GM19351 (cell line): ENCODE measurements around the gene LAMA2.
A peak's percentile ranks its signal among the peaks of the same experiment; 100 is the strongest.

ENCODE experiments used
- ATAC-seq: cut with Tn5 transposase; IDR thresholded peaks from one replicate; pipeline ENCODE4 v1.9.1; 2021; ENCODE audit warnings: mild to moderate bottlenecking, moderate library complexity; ENCODE audit not compliant: unreplicated experiment

The LAMA2 gene

DNA sequence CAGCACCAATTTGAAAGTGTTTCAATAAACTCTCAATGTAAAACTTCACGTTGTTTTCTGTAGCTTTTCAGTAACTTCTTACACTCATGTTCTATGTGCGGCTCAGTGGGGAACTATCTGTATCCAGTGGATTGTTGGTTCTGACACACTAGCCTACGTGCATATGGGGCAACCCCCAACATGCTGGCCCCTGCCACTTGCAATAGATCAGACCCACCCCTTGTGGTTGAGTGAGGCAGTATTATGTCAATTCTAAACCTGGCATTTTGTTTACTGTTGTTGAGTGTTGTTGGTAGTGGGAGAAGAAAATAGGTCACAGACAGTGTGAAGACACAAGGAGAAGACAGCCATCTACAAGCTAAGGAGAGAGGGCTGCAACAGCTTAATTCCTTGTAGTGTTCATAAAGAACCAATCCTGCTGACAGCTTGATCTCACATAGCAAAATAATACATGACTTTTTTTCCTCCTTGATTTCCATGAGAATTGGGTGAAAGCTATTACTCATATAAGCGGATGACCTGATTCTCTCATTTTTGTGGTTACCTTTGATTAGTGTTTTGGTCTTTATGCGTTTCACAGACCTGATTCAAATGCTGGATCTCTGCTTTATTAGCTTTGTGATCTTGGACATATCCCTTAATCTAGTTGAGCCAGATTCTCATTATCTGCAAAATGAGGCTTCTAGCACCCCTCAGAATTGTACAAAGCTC is 320.4 kb downstream of the LAMA2 start:
- no peak for ATAC-seq

DNA sequence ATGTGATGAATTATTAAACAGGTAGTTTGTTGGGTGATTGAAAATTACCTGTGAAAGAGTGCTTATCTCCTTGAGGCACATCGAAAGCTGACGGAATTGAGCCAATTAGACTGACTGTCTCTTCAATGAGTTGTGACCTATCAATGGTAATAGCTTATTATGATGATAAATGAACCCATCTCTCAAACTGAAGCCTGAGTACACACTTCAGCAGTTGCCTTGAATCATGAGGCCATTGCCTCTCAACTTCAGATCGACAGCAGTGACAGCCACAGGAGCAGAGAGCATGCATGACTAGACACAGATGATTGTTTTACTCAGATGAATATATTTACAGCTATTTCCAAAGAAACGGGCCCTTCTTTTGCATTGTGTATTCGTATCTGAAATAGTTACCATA is 323.9 kb downstream of the LAMA2 start:
- no peak for ATAC-seq

DNA sequence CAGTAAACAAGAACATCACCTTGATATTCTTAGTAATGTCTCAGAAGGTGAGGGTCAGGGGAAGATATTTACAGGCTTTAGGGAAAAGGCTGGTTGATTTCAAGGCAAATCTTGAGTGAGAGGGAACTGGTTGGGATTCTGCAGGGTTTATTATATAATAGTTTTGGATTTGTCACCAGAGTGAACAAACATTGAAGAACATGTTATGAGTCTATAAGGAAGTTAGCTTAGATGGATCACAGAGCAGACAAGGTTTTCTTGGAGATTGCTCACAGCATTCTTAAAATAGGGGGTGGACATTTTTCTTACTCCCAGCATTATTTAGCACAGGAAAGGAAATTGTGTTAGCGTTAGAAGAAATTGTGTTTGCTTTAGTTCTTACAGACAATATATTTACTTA is 324.9 kb downstream of the LAMA2 start:
- ATAC-seq = no peak

- no peak for ATAC-seq
Observed at GRCh38 chr6:129208415-129209034, 325.6 kb downstream of the LAMA2 start.

GRCh38 chr6:129209355-129209754 is 326.4 kb downstream of the LAMA2 start:
- no peak for ATAC-seq

DNA sequence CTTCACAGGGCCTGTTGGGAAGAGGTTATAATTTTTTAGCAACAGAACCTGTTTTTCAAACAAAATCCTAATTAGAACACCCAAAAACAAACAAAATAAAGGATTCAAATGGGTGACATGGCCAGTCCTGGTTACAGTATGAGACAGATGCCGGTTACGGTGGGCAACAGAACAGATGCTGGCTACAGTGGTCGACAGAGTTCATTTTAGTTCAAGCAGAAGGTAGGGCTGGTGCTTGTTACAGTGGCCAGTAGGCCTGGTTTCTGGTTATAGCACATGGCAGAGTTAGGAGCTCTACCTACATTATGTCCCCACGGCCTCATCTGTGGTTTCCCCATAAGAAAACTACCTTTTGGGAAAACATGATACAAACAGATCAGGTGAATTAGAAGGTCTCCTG is 327.7 kb downstream of the LAMA2 start:
- no peak for ATAC-seq

DNA sequence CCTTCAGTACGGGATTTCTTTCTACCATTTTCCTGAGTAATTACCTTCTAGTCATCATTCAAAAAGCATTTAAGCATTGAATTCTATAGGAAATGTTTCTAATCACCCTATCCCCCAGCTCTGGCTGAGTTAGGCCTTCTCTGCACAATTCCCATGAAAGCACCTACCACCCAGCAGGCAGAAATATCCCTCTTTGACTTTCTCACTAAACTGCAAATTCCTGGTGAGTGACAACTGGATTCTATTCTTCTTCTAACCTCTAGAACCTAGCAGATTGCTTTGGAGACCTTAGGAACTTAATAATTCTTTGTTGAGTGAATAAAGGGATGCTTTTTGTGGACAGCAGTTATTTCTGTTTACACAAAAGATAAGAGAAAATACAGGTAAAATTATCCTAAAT is 328.7 kb downstream of the LAMA2 start:
- ATAC-seq = no peak

DNA sequence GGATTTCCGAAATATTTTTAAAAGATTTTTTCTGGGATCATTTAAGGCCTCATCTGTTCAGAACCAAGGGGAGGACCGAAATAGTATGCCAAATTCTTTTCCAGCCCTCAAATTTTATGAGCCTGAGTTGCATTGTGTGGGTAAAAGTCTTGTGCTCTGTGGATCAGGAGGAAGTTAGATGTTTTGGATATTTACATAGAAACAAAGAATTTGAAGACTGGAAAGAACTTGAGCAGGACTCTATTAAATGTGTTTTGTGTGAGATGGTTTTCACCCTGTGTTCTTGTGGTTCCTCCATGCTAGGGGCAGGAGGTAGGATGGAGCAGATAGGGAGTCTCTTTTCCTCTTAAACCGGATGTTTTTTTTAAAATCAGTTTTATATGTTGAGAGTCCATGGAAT is 329.1 kb downstream of the LAMA2 start:
- ATAC-seq = no peak

DNA sequence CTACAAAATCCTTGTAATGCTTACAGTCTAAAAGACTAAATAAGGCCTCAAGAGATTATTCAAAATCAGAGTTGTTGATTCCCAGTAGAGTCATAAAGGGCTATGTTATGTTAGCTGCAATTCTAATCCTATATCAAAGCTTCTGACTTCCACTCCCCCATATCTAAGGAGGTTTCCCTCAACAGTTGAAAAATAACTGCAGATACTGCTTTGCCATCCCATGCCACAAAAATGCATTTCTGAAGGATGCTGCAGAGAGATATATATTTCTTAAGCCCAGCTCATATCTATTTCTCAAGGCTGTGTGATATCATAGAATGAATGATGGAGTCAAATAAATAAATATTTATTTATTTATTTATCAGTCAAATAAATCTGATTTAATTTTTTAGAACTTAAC is 332.3 kb downstream of the LAMA2 start:
- no peak for ATAC-seq

DNA sequence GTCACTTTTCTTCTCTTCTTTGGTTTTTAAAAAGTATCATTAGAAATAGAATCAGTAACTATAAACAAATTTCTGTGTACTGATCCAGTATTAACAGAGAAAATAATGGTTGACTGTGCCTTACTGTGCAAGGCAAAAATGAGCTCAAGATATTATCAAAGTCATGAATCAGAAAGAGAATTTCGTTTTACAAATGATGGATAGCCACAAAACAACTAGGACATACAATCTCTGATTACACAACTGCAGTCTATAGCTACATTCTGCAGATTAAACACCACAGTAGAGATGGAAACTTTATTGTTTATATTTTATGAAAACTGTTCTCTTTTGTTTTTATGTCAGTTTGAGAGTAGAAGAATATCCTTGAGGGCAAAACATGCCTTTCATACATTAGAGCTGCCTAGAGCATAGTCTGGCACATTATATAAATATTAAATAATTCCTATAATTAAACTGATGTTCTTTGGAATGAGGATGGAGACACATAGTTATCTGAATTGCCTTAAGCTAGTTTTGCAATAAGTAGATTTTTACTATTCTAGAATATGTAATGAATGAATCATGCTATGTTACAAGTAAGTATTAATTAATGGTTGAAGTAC is 333.1 kb downstream of the LAMA2 start:
- no peak for ATAC-seq

DNA sequence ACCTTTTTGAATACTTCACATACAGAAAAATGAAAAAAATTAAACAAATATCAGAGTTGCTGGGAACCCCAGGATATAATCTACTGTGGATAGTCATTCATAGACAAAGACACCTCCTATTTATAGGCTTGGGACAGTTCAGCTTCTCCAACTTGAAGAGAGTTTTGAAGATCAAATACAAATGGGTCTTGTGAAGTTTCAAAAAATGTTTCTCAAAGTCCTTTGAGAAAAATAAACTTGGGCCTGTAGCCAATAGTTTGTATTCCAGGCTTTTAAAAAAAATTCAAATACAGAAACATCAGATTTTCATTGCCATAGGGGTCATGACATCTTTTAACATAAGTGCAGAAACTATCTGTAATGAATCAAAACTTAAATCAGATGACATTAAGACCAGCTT is 334.8 kb downstream of the LAMA2 start:
- ATAC-seq = no peak

GRCh38 chr6:129233458-129234134 is 350.7 kb downstream of the LAMA2 start:
- ATAC-seq = peak; percentile 69

- ATAC-seq = no peak
Observed at GRCh38 chr6:129235167-129236000, 352.4 kb downstream of the LAMA2 start.

DNA sequence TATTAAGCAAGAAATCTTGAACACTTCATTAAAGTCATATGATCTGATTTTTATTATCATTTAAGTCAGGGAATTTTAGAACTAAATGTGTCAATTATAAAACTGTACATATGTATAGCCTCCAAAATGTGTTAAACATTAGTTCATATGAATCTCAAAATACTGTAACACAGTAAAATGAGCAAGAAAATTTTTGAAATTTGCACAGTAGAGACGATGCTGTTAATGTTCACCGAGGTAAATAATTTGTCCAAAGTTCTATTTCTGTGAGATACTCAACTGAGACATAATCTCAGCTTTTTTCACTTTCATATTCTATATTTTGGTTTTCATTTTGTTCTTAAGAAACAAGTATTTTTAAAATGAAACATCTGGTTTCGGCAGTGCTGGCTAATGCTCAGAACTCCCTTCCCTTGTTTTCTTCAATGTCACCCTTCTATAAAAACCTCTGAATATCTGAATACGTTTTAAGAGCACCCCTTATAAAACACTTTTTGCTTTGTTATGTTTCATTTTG is 353.1 kb downstream of the LAMA2 start:
- ATAC-seq = peak; percentile 74

GRCh38 chr6:129238991-129239390 is 356.1 kb downstream of the LAMA2 start:
- no peak for ATAC-seq

- ATAC-seq = no peak
Observed at GRCh38 chr6:129239825-129240491, 357.0 kb downstream of the LAMA2 start.

DNA sequence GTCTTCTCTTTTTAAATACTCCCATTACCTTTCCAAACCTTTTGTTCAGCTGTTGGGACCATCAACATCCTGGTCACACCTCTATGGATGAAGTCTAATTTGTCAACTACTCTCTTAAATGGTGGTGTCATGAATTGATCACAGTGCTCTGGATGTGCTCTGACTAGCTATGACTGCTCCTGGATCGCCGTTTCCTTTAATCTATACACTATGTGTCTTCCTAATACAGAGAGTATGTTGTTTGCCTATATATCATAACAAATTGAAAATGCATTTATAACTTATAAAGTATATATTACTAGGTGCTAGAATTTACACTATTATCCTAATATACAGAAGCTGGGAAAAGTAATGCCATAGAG is 357.5 kb downstream of the LAMA2 start:
- ATAC-seq = no peak

DNA sequence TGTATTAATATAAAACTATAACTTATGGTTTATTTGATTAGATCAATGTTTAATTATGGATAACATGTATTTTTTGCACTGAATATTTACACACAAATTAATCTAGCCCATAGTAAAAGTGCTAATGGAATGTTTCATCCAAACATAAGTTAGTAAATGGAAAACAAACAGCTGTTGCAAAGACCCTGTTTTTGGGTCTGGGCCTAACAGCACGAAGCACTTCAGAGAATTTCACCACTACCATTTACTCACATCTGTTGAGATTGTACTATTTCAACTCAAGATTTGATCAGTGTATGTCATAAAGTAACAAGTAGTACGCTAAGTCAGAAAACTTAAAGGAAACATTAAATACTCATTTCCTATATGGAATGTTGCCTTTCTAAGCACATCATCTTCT is 359.6 kb downstream of the LAMA2 start:
- no peak for ATAC-seq

GRCh38 chr6:129243377-129243776 is 360.4 kb downstream of the LAMA2 start:
- ATAC-seq = no peak

DNA sequence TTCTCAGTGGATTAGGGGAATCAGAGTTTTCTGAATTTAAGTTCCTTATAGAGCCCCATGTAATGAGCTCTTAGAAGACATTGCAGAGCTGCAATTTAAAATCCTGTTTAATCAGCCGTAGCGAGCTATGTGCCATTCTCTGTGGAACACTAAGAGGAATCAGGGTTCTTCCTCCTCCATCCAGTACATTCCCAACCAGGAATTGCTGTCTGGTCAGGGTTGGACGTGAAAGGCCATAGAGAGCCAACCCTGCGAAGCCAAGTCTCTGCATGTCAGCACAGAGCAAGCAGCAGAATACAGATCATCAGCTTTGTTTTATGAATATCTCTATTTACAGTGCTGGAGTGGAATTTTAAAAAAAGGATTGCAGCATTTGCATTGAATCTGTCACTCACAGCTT is 366.0 kb downstream of the LAMA2 start:
- no peak for ATAC-seq
